HG03342 (cell line): ENCODE results near the gene RPL37A.
"Not testable (repeated sequence)": the region's sequence is repeated elsewhere in the genome, so short reads cannot be mapped to it uniquely, and the experiment has no call there.

Experiments
- ATAC-seq: cut with Tn5 transposase; IDR thresholded peaks from one replicate; pipeline ENCODE4 v1.9.1; 2021; ENCODE audit warnings: mild to moderate bottlenecking, moderate library complexity; ENCODE audit not compliant: unreplicated experiment

The RPL37A gene

DNA sequence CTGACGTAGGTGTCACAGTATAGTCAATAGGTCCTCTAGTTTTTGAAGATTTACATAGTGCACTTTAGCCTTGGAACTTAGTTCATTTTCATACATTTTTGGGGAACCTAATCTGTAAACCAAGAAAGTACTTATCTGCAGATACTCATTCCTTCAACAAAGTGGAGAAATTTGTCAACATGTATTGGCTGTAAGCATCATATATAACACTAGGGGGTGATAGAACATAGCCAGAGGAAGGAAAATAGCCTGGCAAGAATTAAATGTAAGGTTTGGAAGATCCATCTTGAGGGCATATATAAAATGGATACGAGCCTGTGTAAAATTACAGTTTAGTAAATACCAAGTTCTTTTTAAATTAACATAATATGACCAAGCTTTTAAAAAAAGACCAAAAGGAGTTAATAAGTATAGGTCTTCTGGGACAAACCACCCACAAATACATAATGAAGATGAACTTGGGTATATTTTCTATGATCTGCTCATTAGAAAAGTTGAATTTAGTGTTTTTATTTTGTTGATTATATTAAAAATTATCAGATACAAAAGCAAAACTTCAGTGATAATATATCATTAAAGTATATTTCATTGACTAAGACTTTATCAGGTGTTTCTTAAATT lies 18.2 kb downstream of the RPL37A start:
- ATAC-seq, result no peak

GRCh38 chr2:216517447-216518225 lies 19.0 kb downstream of the RPL37A start:
- ATAC-seq, result no peak

DNA sequence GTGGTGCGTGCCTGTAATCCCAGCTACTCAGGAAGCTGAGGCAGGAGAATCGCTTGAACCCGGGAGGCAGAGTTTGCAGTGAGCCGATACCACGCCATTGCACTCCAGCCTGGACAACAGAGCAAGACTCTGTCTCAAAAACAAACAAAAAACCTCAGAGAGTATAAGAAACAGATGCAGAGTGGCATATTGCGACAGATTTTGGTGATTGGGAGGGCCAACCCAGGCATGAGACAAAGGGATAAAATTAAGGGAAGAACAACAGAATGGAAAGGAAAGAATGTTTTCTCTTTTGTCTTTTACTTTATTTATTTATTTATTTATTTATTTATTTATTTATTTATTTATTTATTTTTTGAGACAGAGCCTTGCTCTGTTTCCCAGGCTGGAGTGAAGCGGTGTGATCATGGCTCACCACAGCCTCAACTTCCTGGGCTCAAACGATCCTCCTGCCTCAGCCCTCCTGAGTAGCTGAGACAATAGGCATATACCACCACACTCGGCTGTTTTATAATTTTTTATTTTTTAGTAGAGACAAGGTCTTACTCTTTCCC lies 20.0 kb downstream of the RPL37A start:
- not testable (repeated sequence) for ATAC-seq

DNA sequence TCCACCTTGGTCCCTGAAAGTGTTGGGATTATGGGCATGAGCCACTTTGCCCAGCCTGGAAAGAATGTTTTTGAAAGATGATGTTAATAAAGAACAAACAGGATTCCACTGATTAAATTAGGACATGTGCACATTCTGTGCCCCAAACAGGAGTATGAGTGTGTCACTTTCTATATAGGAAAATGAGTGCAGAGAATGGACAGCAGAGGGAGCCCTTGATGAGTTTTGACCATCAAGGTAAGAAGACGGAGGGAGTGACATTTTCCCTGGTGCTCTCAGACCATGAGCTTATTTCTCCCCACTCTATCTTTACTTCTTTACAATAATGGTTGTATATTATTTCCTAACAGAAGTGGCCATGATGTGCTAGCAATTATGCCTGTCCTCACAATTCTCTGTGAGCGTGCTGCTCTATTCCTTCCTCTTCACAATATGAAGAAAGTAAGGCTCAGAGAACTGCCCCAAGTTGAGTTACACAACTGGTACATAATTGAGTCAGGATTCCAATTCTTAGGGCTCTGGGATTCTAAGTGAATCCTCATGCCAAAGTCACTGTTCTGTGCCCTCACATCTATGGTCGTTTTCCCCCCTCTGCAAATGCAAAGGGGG lies 20.6 kb downstream of the RPL37A start:
- ATAC-seq, result peak; percentile 77

- no peak for ATAC-seq
These were observed 21.5 kb downstream of the RPL37A start for GRCh38 chr2:216520112-216520511.

DNA sequence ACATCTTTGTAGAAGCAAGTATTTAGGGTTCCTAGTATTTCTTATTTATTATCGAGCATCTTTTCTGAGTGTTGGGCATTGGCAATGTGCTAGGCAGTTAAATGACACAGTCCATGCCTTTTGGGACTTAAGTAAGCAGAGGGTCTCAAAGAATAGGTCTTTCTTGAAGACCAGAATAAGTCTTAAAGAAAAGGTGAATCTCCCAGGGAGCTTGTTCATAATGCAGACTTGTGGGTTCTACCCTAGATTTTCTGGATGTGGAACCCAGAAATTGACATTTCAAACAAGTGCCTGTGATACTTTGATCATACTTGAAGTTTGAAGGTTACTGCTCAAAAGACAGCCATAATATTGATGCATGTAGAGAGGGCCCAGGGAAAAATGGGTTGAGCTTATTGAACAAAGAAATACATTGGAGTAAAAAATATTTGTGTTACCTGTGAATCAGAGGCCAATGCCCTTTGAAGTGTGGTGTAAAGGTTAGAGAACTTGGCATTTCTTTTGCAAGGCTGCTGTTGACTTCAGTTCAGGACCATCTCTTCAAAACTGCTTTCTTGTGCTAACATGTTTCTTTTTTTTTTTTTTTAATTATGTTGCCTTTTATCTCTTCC lies 24.4 kb downstream of the RPL37A start:
- ATAC-seq, result no peak

DNA sequence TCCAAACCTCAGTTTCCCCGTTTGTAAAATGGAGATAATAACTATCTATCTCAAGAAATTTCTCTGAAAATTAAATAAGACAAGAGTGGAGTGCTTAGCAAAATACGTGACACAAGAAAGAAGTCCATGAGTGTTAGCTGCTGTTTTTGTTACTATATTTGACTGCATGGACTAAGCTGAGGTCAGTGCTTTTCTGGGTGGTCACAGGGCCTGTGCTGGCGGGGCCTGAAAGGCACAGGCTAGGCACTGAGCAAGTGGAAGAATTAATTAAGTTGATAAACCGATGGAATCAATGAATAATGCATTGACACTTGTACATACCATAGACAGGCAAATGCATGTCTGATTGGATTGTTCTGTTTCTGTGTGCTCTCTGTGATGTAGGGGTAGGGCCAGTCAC lies 27.3 kb downstream of the RPL37A start:
- no peak for ATAC-seq

- no peak for ATAC-seq
These were observed 28.3 kb downstream of the RPL37A start for GRCh38 chr2:216526939-216527338.

GRCh38 chr2:216527600-216527999 lies 29.0 kb downstream of the RPL37A start:
- no peak for ATAC-seq

- ATAC-seq, result no peak
These were observed 33.9 kb downstream of the RPL37A start for GRCh38 chr2:216532562-216532961.

- ATAC-seq, result no peak
These were observed 35.0 kb downstream of the RPL37A start for GRCh38 chr2:216533609-216534008.

DNA sequence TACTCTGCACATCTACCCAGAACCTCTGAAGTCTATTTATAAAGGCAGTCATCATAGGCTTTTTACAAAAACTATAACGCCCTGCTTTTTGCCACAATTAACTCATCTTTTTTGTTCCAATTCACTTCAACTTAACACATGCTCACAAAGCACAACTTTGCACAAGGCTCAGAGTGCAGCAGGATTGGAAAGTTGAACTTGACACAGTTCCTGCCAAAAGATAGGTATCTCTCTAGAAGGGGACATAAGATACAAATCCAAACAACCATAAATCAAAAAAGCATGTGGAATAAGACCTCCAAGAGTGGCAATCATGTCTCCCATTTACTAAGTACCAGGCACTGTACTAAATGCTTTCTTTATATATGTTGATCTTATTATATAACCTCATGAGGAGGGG lies 36.2 kb downstream of the RPL37A start:
- no peak for ATAC-seq

- no peak for ATAC-seq
These were observed 36.9 kb downstream of the RPL37A start for GRCh38 chr2:216535454-216535995.

- no peak for ATAC-seq
These were observed 38.1 kb downstream of the RPL37A start for GRCh38 chr2:216536734-216537210.

- no peak for ATAC-seq
These were observed 38.7 kb downstream of the RPL37A start for GRCh38 chr2:216537366-216537765.

- ATAC-seq, result no peak
These were observed 39.9 kb downstream of the RPL37A start for GRCh38 chr2:216538538-216538937.

DNA sequence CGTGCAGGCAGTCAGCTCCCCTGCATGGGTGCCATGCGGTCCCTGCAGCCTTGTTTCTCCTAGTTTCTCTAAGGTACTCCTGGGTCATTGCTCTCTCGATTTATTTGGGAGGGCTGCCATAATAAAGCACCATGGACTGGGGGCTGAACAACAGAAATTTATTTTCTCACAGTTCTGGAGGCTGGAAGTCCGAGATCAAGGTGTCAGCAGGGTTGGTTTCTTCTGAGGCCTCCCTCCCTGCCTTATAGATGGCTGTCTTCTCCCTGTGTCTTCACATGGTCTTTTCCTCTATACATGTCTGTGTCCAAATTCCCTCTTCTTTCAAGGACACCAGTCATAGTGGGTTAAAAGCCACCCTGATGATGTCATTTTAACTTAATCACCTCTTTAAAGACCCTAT lies 40.5 kb downstream of the RPL37A start:
- no peak for ATAC-seq

- no peak for ATAC-seq
These were observed 41.2 kb downstream of the RPL37A start for GRCh38 chr2:216539791-216540241.

DNA sequence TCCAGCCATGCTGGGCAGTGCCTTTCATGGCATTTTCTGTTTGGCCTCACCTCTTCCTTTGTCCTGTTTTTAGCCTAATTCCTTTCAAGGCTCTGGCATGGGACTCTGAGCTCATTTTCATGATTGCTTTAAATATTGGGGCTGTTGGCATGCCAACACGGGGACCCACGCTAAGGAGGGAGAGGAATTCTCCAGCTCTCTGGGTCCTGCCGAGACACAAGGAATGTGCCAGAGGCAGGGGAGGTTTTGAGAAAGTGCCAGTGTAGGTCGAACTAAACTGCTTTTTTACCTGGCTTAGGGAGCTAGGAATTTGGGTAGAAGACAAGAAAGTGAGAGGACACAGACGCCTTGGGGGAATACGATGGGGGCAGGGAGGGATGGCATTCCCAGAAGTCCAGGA lies 42.3 kb downstream of the RPL37A start:
- ATAC-seq, result no peak

DNA sequence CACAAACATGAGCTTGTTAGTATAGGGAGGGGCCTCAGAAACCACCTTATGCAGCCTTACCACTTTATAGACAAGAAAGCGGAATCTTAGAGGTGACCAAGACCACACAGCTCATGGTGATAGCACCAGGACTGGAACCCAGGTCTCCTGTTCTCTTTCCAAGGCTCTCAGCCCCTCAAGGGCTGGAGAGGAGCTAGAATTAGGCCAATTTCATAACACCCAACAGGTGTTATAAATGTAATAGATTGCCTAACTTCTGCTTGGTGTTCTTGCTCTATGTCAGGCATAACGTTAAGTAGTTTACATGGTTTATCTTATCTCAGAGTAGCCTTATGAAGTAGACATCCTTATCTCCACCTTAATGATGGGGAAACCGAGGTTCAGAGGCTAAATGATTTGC lies 42.9 kb downstream of the RPL37A start:
- no peak for ATAC-seq

GRCh38 chr2:216545359-216545758 lies 46.7 kb downstream of the RPL37A start:
- ATAC-seq, result no peak
